Activated T-cell treated with anti-CD3 and anti-CD28 coated beads, Interleukin-2, amount 50 U/mL, for 1 hour (primary cell): ENCODE measurements around the gene THAP11.
A peak's percentile ranks its signal among the peaks of the same experiment; 100 is the strongest.
"Not testable (repeated sequence)": the region's sequence is repeated elsewhere in the genome, so short reads cannot be mapped to it uniquely, and the experiment has no call there.

ENCODE experiments used
- DNase-seq: peaks from one replicate; pipeline ENCODE4 v3.0.0-alpha.2; 2020

The THAP11 gene

DNA sequence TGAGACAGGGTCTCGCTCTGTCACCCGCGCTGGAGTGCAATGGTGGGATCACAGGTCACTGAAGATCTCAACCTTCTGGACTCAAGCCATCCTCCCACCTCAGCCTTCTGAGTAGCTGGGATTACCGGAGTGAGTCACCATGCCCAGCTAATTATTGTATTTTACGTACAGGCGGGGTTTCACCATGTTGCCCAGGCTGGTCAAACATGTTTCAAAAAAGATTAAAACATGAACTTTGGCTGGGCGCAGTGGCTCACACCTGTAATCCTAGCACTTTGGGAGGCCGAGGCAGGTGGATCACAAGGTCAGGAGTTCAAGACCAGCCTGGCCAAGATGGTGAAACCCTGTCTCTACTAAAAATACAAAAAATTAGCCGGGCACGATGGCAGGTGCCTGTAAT is 4.9 kb upstream of the THAP11 start:
- DNase-seq: not testable (repeated sequence)

DNA sequence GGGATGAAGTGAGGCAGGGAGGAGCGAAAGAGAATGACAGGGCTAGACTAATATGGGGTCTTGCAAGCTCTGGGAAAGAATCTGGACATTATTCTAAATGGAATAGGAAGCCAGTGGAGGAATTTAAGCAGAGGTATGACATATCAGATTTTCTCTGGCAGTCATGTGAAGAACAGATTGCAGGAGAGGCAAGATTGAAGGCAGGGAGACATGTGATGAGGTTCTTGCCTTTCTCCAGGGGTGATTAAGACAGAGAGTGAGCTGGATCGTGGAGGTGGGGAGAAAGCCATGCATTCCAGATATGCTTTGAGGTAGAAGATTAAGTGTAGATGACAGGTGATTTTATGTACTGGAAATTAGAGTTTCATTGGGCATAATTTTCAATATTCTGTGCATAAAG is 4.3 kb upstream of the THAP11 start:
- no peak for DNase-seq

DNA sequence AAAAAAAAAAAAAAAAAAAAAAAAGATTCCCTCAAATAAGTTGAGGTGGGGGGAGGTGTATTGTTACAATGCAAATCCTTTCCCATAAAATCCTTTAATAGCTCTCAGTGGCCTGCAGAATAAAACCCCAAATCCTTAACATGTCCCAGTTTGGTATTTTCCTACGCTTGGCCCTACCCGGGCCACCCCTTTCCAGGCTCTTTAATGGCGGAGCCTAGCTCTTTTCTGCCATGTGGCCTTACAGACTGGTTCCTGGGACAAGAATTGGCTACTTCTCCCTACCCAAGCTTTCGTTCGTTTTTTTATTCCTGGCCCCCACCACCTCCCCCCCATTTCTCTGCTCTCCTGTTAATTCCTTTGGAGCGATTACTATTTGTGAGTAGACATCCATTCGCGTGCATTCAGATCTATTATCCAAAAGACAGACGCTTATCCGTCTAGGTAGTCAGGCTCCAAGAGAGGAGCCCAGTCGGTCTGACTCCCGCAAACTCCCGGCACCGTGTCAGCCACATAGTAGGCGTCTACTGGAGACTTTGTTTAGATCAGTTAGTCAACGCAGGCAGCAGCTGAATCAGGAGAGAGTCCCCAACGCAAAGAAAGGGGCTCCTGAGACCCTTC is 813 bp upstream of the THAP11 start:
- no peak for DNase-seq

DNA sequence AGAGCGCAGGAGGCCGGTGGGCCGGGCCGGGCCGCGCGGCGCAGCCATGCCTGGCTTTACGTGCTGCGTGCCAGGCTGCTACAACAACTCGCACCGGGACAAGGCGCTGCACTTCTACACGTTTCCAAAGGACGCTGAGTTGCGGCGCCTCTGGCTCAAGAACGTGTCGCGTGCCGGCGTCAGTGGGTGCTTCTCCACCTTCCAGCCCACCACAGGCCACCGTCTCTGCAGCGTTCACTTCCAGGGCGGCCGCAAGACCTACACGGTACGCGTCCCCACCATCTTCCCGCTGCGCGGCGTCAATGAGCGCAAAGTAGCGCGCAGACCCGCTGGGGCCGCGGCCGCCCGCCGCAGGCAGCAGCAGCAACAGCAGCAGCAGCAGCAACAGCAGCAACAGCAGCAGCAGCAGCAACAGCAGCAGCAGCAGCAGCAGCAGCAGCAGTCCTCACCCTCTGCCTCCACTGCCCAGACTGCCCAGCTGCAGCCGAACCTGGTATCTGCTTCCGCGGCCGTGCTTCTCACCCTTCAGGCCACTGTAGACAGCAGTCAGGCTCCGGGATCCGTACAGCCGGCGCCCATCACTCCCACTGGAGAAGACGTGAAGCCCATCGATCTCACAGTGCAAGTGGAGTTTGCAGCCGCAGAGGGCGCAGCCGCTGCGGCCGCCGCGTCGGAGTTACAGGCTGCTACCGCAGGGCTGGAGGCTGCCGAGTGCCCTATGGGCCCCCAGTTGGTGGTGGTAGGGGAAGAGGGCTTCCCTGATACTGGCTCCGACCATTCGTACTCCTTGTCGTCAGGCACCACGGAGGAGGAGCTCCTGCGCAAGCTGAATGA is 606 bp downstream of the THAP11 start:
- peak; percentile 72 for DNase-seq

DNA sequence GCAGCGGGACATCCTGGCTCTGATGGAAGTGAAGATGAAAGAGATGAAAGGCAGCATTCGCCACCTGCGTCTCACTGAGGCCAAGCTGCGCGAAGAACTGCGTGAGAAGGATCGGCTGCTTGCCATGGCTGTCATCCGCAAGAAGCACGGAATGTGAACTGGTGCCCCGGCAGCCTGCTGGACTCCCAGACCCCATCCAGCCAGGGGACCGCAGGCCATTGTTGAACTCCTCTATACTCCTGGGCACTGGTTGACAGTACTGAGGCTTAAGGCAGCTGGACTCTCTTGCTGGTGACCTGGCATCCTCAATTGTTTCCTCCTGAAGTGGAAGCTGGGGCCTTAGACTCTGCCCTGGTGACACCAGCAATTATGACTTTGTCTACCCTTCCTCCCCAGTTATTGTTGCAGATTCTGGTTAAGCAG is 1.2 kb downstream of the THAP11 start:
- DNase-seq: no peak

DNA sequence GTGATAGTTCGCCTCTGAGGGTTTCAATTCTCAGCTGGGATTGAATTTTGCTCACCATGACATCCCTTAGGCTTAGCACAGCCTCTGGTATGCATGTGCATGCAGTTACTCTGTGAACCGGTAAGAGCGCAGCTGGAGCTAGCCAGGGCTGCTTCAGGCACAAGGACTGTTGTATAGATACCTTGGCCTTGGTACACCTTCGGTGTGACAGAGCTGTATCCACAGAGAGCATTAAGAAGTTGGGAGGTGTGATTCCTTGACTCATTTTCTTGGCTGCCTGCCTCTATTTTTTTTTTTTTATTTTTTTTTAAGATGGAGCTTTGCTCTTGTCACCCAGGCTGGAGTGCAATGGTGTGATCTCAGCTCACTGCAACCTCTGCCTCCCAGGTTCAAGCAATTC is 2.4 kb downstream of the THAP11 start:
- no peak for DNase-seq

DNA sequence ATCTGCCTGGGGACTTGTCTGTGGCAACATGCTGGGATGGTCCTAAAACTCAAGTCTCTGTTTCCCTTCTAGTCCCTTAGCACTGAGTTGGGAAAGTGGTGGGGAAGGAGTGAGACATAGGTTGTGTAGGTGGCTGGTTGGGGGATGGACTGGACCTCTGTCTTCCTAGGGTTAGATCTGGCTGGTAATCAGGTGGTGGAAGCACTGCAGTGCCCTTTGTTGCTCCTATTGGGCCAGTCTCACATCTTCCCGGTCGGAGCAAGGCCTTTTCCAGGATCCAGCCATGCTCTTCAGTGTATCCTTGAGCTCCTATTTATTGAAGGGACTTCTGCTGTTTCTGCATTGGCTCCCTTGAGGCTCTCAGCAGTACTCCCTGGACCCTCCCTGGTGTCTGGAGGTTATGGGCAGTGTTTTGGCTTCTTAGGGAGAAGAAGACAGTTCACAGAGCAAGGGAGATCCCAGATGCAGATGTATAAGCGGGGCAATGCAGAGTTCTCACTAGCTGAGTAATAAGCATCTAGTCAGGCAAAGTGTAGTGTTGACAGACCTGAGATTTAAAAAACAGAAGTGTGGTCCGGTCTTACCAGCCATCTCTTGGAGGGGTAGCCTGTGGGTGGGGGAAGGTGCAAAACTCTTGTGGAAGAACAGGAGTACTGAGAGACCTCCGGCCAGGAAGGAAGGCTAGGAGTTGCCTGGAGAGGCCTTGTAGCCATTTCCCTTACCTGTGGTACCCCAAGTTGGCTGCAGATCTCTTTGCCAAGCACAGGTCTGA is 3.4 kb downstream of the THAP11 start:
- no peak for DNase-seq

DNA sequence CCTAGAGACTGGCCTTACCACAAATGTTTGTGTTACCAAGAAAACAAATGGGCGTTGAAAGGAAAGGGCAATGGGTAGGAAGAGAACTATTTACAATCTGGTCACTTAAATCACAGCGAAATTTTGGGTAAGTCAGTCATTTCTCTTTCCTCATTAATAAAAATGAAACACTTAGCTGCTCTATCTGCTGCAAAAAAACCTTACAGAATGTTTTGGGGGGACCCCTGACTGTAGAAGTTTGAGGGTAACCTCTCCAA is 3.9 kb downstream of the THAP11 start:
- no peak for DNase-seq

DNA sequence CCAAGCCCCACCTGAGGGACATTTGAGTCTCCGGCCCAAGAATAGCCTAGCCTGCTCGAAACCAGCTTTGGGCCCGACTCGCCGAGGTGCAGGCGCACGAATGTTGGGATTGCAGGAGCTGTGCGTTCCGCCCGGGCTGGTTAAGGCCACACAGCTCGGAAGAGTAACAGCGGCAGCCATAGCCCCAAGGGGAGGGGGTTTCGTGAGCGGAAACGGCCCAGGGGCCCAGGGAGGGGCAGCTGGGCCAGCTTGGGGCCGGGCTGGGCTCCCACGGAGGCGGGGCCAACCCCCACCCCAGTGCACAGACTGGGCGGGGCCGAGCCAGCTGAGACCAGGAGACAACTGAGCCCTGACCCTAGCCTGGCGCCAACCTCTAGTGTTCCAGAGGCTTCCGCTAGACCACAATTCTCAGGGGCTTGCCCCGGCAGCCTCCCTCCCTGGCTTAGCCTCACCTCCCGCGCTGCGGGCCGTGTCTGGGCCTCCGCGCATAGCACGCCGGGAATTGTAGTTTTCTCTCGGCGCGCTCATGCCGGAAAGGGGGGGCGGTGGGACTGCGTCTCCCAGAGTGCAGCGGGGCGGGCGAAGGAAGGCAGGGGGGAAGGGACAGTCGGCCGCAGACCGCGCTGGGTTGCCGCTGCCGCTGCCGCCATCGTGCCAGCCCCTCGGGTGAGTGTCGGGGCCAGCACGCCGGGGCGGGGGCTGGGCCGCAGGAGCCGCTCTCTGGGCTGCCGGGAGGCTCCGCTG is 4.4 kb downstream of the THAP11 start, which contains the start of gene NUTF2:
TSS of gene NUTF2 (plus strand) at position 614 of the 744 bp plus-strand sequence. CDS start 18,198 bp downstream, outside the sequence.
- peak; percentile 96 for DNase-seq

DNA sequence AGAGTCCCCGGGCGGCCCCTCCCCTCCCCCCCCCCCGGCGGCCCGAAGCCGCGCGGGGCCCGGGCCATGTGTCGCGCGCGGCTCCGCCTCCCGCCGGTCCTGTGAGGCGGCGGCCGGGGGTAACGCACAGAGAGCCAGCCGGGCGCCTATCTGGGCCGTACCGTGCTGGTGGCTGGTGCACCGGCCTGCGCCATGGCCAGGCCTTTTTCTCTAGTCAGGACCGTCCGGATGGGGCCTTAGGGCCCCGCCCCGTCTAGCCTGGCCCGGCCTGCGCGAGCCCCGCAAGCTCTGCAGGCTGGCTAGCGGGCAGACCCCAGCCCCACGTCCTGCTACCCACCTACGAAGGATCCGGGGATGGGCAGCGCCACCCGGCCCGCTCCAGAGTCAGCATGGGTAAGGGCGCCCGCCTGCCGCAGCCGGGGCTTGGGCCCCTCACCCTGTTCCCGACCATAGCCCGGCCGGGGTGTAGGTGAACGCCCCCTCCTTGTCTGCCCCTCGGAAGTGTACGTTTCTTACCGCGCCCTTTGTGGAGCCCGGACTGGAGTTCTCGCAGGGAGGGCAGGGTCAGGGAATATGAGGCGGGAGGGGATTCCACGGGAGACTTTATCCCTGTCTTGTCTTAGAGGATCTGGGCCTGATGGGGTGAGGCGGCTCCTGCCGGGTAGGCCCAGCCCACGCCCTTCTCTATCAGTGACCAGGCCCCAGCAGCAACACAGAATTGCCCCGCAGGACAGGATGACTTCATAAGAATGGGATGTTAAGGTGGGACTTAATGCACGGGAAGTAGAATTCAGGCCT is 5.1 kb downstream of the THAP11 start, which contains the start of gene CENPT:
TSS of gene CENPT (minus strand) at position 630 of the 798 bp plus-strand sequence. CDS start 13,834 bp downstream, outside the sequence.
- no peak for DNase-seq

DNA sequence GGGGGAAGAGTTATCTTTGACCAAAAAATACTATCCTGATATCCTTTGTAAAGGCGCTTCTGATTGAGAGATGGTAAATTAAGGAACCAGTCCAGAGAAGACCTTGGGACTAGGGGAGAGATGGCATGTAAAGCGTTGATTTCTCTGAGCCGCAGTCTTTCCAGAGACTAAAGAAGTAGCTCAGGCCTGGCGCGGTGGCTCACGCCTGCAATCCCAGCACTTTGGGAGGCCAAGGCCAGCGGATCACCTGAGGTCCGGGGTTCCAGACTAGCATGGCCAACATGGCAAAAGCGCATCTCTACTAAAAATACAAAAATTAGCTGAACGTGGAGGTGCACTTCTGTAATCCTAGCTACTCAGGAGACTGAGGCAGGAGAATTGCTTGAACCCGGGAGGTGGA is 6.0 kb downstream of the THAP11 start:
- DNase-seq: no peak

DNA sequence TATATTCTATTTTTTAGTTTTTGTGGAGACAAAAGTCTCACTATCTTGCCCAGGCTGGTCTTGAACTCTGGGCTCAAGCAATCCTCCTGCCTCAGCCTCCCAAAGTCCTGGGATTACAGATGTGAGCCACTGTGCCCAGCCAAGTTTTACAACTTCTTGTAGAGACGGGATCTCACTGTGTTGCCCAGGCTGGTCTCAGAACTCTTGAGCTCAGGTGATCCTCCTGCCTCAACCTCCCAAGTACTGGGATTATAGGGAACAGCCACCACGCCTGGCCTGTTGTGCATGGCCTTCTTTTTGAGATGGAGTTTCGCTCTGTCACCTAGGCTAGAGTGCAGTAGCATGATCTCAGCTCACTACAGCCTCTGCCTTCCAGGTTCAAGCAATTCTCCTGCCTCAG is 11.6 kb downstream of the THAP11 start:
- DNase-seq: no peak

DNA sequence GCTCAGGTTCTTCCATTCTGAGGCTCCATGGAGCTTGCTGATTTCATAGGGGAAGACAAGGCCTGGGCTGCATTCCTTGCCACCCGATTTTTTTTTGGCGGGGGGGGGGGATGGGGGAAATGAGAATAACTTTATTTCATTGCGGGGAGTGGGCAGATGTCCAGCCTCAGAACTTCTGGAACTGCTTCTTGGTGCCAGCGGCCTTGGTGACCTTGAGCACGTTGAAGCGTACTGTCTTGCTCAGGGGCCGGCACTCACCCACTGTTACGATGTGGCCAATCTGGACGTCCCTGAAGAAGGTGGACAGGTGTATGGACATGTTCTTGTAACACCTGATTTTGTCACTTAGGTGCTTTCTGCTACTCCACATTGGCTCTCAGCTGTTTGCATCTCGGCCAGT is 13.7 kb downstream of the THAP11 start:
- no peak for DNase-seq

DNA sequence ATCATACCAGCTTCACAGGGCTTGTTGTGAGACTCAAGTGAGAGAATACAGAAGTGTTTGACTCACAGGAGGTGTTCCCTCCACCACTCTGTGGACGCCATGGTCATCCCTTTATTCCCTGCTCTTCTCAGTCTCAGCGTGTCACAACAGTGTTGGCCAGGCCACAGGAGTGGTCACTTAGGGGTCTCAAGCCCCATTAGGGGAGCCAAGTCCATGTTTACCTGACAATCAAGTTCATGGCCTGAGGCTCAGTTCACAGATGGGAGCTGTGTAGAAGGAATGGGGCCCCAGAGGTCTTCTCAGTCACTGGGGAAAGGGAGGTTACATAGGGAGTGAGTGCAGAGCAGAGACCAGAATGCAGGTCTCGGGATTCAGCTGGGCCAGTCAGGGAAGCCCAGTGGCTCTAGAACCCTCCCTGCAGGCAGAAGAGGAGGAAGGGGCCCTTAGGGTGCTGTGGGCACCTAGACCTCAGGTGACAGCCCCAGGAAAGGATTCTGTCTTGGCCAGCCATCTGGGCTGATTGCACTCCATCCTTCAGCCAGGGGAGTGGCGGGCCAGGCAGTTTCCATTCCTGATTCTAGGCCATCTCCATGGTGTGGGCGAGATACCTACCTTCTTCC is 14.9 kb downstream of the THAP11 start:
- no peak for DNase-seq

DNA sequence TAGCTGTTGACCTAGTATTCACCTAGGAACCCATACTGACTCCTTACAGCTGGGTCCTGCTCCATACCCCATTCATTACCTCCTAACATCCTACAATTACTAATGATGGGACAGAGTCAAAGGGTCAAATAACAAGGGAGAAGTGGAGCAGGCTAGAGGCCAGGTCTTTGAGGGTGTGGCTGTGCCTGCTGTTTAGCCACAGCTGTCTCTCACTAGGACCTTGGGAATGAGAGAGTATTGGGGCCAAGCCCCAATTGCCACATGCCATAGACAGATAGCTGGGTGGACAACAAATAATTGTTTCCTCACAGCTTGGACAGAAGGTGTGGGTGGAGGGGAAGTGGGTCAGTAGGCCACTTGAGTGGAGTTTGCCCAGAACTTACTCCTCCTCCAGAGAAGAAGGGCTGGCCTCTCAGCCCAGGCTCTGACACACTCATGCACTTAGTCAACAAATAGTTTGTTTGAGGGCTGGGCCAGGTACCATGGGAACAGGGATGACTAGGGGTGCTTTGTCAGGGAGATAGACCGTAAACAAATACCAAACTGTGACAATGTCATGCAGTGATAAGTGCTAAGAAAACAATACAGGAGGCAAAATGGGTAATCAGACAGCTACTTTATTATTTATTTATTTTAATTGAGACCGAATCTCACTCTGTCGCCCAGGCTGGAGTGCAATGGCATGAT is 15.6 kb downstream of the THAP11 start:
- DNase-seq: no peak

DNA sequence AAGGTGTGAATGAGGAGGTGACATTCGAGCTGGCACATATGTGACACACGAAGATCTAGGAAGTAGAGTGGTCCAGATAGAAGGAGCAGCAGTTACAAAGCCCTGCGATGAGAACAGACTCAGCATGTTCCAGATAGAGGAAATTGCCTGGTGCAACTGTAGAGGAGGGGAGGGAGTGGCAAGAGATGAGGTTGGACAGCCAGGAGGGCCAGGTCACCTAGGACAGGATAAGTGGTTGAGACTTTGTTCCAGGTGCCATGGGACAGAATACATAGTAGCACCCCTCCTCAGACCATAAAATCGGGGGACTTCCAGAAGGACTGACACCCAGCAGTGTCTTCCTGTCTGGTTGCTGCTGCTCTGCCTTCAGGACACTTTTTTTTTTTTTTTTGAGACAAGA is 16.4 kb downstream of the THAP11 start:
- no peak for DNase-seq

DNA sequence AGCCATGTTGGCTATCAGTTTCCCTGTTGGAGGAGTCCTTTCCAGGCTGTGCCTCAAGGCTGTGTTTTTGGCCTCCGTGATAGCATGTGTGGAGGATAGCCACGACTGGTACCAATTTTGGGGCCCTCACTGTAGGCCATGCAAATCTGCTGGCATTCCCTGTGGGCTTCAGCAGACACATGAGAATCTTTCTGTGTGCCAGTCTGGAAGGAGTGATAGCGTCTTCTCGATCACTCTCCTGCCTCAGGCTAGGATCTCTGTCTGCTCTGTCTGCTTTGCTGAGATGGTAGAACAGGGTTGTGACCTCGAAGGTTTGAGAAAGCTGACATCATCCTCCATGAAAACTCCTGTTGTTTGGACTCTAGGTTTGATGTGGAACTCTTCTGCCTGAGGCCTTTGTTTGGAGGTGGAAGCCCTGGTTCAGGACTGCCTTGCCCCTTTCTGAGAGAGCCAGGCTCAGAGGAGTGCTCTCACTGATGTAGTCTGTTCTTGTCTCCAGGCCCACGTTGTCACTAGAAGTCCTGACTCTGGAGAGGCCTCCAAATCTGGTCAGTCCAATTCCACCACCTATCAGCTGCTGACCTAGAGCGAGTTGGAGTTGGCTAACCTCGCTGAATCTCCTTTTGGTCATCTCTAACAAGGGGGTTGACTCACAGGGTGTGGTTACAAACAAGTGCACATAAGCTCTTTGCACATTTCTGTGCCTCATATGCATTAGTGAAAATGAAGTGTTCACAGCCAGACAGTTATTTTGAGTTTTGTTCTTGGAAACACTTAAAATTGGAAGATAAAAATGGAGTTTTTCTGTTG is 18.7 kb downstream of the THAP11 start:
- DNase-seq: no peak

DNA sequence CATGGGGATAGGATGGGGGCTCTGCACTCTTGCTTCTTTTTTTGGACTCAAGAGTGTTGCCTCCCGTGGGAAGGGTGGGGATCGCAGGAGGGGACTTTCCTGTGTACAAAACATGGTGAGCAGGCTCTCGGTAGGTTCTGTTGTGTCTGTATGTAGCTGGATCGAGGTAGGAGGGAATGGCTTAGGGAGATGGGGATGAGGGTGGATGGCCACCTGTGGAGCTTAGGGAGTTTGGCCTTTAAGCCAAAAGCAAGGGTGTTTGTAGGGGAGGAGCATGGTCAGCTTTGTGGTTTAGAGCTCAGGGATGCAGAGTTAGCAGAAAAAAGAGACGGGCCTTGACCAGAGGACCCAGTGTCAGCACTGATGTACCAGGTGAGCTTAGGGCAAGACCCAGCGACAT is 19.8 kb downstream of the THAP11 start:
- DNase-seq: no peak

DNA sequence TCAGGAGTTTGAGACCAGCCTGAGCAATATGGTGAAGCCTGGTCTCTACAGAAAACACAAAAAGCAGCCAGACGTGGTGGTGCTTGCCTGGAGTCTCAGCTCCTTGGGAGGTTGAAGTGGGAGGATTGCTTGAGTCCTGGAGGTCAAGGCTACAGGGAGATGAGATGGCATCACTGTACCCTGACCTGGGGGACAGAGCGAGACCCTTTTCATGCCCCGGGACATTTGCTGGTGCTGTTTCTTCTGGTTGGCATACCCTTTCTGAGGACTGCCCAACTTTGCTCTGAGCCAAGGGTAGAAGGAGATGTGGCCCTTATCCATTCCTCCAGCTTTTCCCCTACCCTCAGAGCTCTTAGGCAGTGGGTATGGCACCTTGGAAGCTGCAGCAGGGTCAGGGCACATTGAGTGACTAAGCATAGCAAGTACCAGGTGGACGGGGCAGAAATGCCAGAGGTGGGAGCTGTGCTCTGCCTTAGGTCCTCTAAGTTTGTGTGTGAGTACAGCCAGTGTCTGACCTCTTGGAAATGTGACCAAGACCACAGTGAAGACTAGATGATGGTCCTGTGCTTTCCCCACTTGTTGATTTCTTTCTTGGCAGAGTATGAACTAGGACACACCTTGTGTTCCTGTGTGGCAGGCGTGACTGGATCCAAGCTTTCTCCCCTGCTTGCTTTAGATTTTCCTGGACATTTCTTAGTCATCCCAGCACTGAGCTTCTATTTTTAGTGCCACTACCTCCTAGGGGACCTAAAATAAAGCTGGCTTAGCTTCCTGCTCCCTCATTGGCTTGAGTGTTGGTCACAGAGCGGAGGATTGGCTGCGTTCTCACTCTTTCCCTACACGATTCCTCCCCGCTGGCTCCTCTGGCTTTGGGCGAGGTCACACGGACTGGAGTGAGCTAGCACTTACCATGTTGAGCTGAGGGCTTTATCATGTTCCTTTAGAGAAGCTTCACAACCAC is 20.8 kb downstream of the THAP11 start:
- DNase-seq: no peak
